ENCODE results near the gene FBXL16. TPM values are rescaled to one million over a fixed set of nuclear protein-coding genes. Genes with fewer than 3 reads are reported as not detected.

FBXL16 gene
- polyA plus RNA-seq, 1 of the 3 experiments (the other 2 are of a cell fraction) = 19.8 TPM

- TF ChIP-seq TEAD4 (IDR thresholded peaks at IDR 0.05; ENCODE audit: borderline replicate concordance, insufficient read depth) (no peak), USF1 (IDR thresholded peaks at IDR 0.05; ENCODE audit: borderline replicate concordance, low read depth) (no peak), MEF2A (IDR thresholded peaks at IDR 0.05; ENCODE audit: borderline replicate concordance, low read depth) (no peak), ZBTB33 (IDR thresholded peaks at IDR 0.05; ENCODE audit: borderline replicate concordance, low read depth) (no peak), EZH2phosphoT487 (IDR thresholded peaks at IDR 0.05; ENCODE audit: borderline replicate concordance, low read depth) (no peak), ELF1 (IDR thresholded peaks at IDR 0.05) (no peak; the same call in 1 of the 2 replicates), TCF12 (IDR thresholded peaks at IDR 0.05) (peak; percentile 59), RAD21 (IDR thresholded peaks at IDR 0.05; ENCODE audit: low read length) (peak; percentile 5; the same call in 1 of the 2 replicates), POLR2AphosphoS5 (IDR thresholded peaks at IDR 0.05; ENCODE audit: low read depth, low read length) (peak; percentile 67; the same call in 1 of the 2 replicates), GABPA (IDR thresholded peaks at IDR 0.05; ENCODE audit: low read depth) (no peak), PBX3 (IDR thresholded peaks at IDR 0.05) (peak; percentile 47; the same call in 1 of the 2 replicates), CHD2 (IDR thresholded peaks at IDR 0.05; ENCODE audit: low read length, partially characterized antibody) (peak; percentile 83), RFX5 (IDR thresholded peaks at IDR 0.05; ENCODE audit: low read length) (no peak), GATA2 (CRISPR knock-in tag; IDR thresholded peaks at IDR 0.05) (no peak), YY1 (IDR thresholded peaks at IDR 0.05; ENCODE audit: low read depth) (peak; percentile 59; the same call in 1 of the 2 replicates), RCOR1 (IDR thresholded peaks at IDR 0.05; ENCODE audit: low read length) (peak; percentile 58; the same call in 1 of the 2 replicates), MXI1 (IDR thresholded peaks at IDR 0.05; ENCODE audit: low read depth, low read length) (peak; percentile 68)
Measured at GRCh38 chr16:720447-720989, 14.9 kb upstream of the FBXL16 start (continued).

DNA sequence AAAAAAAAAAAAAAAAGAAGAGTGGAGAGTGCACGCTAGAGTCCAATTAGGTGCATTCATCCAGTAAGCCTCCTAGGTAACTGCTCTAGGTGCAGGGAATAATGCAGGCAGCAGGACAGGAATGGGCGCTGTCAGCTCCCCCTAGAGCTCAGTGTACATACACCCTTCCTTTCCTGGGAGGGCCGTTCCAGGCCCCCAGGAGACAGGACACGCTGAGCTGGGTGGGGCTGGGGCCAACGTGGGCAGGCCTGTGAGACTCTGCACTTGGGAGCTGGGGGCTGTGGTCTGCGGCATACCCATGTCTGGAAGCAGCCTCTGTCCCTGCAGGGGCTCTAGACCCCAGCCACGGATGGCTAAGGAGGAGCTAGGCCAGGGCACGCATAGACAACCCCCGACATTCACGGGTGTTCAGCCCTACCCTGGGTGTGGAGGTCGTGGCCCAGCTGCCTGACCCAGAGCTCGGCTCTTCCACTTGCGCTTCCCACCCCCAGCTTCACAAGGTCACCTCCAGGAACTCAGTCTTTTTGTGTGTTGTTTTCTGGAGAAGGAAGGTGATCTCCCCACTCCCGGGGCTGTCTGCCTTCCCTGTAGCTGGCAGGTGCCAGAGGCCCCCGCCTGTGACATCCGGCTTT, 14.3 kb upstream of the FBXL16 start:
- peak; percentile 54 for DNase-seq
- no peak overlapping the region for H2AFZ ChIP-seq (ENCODE audit: low read depth)
- no peaks in the 10 kb centered on the region for H3K9me2 ChIP-seq
- peaks cover 0 to 6% of the 10 kb centered on the region in 2 experiments for H3K36me3 ChIP-seq (replicated peaks in 1 of 2; ENCODE audit: control insufficient read depth in 1 of 2, insufficient read depth in 2 of 2, low read length in 1 of 2)
- peak overlapping the region; percentile 85 for H3K9ac ChIP-seq
- H3K9me3 ChIP-seq = no peaks in the 10 kb centered on the region
- peaks cover 24% of the 10 kb centered on the region; the same call in 1 of the 2 replicates for H4K20me1 ChIP-seq (ENCODE audit: insufficient read depth)
- peaks cover 2% of the 10 kb centered on the region; the same call in 1 of the 2 replicates for H3K79me2 ChIP-seq (ENCODE audit: insufficient read depth)
- 13% methylated on average over 11 of the region's 16 CpGs for WGBS (ENCODE audit: low lambda C conversion rate)
- POLR2A ChIA-PET = interaction anchor here (0.8 to 3.8 kb wide), 11 partner anchors 10 to 68 kb away, joined by 3 to 19 read pairs (median 4); partner anchors contain the start of genes CHTF18, JMJD8, RHBDL1 and RPUSD1
- CTCF ChIA-PET = interaction anchor here (0.7 to 22.4 kb wide), 10 partner anchors 7 to 383 kb away, joined by 3 to 358 read pairs (median 9); partner anchors contain the start of genes ANTKMT, CCDC78, CIAO3 and FBXL16
- no peak for TF ChIP-seq FOSL2 (IDR thresholded peaks at IDR 0.05; ENCODE audit: borderline replicate concordance, low read depth)
- TF ChIP-seq JUND (IDR thresholded peaks at IDR 0.05) = peak; percentile 2; the same call in 1 of the 2 replicates
- no peak for TF ChIP-seq RXRA (IDR thresholded peaks at IDR 0.05; ENCODE audit: borderline replicate concordance, low read depth)
- TF ChIP-seq SMC3 (IDR thresholded peaks at IDR 0.05; ENCODE audit: low read depth, low read length) = peak; percentile 8; the same call in 1 of the 2 replicates
- peak; percentile 38 for TF ChIP-seq CTCF (IDR thresholded peaks at IDR 0.05)
- H3F3A ChIP-seq (replicated peaks; ENCODE audit: insufficient read depth) = peaks cover 21% of the 10 kb centered on the region
- peak overlapping the region; percentile 91 to 99 for H3K27ac ChIP-seq (ENCODE audit: low read depth in 2 of 2, low read length in 1 of 2)
- peak overlapping the region; percentile 100 for H3K4me2 ChIP-seq
- peaks cover 8 to 47% of the 10 kb centered on the region in 2 experiments; a peak in 3 of 4 replicates for H3K4me1 ChIP-seq (ENCODE audit: control insufficient read depth in 1 of 2, insufficient read depth in 2 of 2, low read depth in 1 of 2, low read length in 1 of 2)
- peak overlapping the region; percentile 86 to 89 for H3K4me3 ChIP-seq (ENCODE audit: low read depth in 2 of 2, low read length in 1 of 2)
- H3K27me3 ChIP-seq (ENCODE audit: insufficient read depth) = no peaks in the 10 kb centered on the region
